IPS-15b (cell line): ENCODE measurements around the gene KCP.
A peak's percentile ranks its signal among the peaks of the same experiment; 100 is the strongest.

Experiments
- H3K27me3 ChIP-seq: one replicate; pipeline ENCODE4 v1.6.1; 2013; ENCODE audit warnings: low read length; ENCODE audit not compliant: control insufficient read depth, insufficient read depth
- H3K36me3 ChIP-seq: one replicate; pipeline ENCODE4 v1.6.1; 2013; ENCODE audit warnings: low read length; ENCODE audit not compliant: control insufficient read depth, insufficient read depth
- H3K4me1 ChIP-seq: one replicate; pipeline ENCODE4 v1.6.1; 2013; ENCODE audit warnings: mild to moderate bottlenecking, low read length; ENCODE audit not compliant: control insufficient read depth, insufficient read depth
- H3K4me3 ChIP-seq: one replicate; pipeline ENCODE4 v1.5.1; 2013; ENCODE audit warnings: low read depth, low read length
- H3K9ac ChIP-seq: one replicate; pipeline ENCODE4 v1.6.1; 2013; ENCODE audit warnings: low read depth, mild to moderate bottlenecking, low read length
- H3K9me3 ChIP-seq: one replicate; pipeline ENCODE4 v1.6.1; 2013; ENCODE audit warnings: mild to moderate bottlenecking, low read length; ENCODE audit not compliant: control insufficient read depth, insufficient read depth

Gene KCP

DNA sequence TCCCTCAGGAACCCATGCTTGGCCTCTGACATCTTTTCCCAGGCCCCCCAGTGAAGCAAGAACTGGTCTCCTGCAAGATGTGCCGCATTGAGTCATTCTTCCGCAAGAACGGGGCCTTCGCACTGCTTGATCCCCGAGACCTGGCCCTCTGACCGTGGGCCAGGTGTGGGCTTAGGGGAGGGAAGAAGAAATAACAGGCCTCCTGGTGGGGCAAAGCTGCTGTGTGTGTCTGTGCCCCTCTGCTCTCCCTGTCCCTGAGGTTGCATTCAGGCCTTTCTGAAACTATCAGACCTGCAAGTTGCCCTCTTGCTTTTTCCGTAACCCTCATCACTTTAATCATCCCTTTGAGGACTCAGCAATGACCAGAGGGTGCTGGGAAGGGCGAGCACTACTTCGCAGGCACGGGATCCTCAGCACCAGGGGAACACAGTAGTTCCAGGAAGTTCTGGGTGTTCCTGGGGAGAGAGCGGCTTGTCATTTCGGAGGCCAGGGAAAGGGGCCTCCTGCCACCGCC is 41.8 kb downstream of the KCP start:
- Histone ChIP-seq H3K27me3 (peaks cover 26% of the 10 kb centered on the region), H3K4me3 (peak overlapping the region; percentile 55)

GRCh38 chr7:128867842-128868623 is 42.5 kb downstream of the KCP start:
- H3K4me1 ChIP-seq, result peaks cover 13% of the 10 kb centered on the region
- H3K27me3 ChIP-seq, result peaks cover 26% of the 10 kb centered on the region
- peak overlapping the region; percentile 55 for H3K4me3 ChIP-seq
- H3K9me3 ChIP-seq, result no peaks in the 10 kb centered on the region
- peaks cover 13% of the 10 kb centered on the region for H3K36me3 ChIP-seq
- H3K9ac ChIP-seq, result no peak overlapping the region

More for the DNA sequence above, 41.8 kb downstream of the KCP start:
- H3K9me3 ChIP-seq, result no peaks in the 10 kb centered on the region
- H3K9ac ChIP-seq, result peak overlapping the region; percentile 60
- peaks cover 13% of the 10 kb centered on the region for H3K36me3 ChIP-seq
- H3K4me1 ChIP-seq, result peaks cover 12% of the 10 kb centered on the region

DNA sequence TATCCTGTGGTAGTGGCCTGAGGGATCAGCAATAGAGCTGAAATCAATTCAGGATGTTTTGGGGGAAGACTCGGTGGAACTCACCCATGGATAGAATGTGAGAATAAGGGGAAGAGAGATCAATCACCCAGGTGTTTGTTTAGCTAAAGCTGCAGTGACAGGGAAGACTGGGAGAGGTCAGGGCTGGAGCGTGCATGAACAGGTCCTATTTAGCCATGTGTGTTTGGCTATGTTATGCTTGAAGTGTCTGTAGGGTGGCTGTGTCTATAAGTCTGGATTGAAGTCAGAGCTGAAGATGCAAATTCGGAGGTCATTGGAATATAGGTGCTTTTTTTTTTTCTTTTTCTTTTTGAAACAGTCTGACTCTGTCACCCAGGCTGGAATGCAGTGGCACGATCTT is 43.3 kb downstream of the KCP start:
- Histone ChIP-seq H3K36me3 (peaks cover 13% of the 10 kb centered on the region), H3K9ac (no peak overlapping the region), H3K27me3 (peaks cover 26% of the 10 kb centered on the region), H3K4me1 (peaks cover 13% of the 10 kb centered on the region), H3K4me3 (no peak overlapping the region), H3K9me3 (no peaks in the 10 kb centered on the region)

- Histone ChIP-seq H3K4me1 (peaks cover 13% of the 10 kb centered on the region), H3K9me3 (no peaks in the 10 kb centered on the region)
Measured at GRCh38 chr7:128865996-128866877, 44.3 kb downstream of the KCP start.

DNA sequence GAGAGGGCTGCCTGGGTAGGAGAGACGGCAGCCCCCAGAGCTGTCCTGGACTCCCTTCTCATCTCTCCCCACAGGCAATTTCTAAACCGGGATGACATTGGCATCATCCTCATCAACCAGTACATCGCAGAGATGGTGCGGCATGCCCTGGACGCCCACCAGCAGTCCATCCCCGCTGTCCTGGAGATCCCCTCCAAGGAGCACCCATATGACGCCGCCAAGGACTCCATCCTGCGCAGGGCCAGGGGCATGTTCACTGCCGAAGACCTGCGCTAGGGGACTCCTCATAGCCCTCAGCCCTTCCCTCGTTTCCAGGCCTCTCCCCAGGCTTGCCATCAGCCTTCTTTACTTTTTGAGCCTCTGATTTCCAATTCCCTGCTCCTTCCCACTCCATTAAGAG is 45.2 kb downstream of the KCP start:
- H3K9ac ChIP-seq, result no peak overlapping the region
- no peaks in the 10 kb centered on the region for H3K9me3 ChIP-seq
- H3K4me3 ChIP-seq, result no peak overlapping the region
- H3K27me3 ChIP-seq, result peaks cover 17% of the 10 kb centered on the region
- H3K4me1 ChIP-seq, result peaks cover 13% of the 10 kb centered on the region
- peaks cover 13% of the 10 kb centered on the region for H3K36me3 ChIP-seq

More at GRCh38 chr7:128865996-128866877, 44.3 kb downstream of the KCP start:
- H3K4me3 ChIP-seq, result no peak overlapping the region
- H3K36me3 ChIP-seq, result peaks cover 13% of the 10 kb centered on the region
- no peak overlapping the region for H3K9ac ChIP-seq
- peaks cover 26% of the 10 kb centered on the region for H3K27me3 ChIP-seq

GRCh38 chr7:128863433-128863989 is 47.0 kb downstream of the KCP start:
- Histone ChIP-seq H3K9me3 (no peaks in the 10 kb centered on the region), H3K9ac (peak overlapping the region; percentile 90), H3K36me3 (peaks cover 17% of the 10 kb centered on the region), H3K27me3 (peaks cover 10% of the 10 kb centered on the region), H3K4me3 (peak overlapping the region; percentile 97), H3K4me1 (peaks cover 9% of the 10 kb centered on the region)

DNA sequence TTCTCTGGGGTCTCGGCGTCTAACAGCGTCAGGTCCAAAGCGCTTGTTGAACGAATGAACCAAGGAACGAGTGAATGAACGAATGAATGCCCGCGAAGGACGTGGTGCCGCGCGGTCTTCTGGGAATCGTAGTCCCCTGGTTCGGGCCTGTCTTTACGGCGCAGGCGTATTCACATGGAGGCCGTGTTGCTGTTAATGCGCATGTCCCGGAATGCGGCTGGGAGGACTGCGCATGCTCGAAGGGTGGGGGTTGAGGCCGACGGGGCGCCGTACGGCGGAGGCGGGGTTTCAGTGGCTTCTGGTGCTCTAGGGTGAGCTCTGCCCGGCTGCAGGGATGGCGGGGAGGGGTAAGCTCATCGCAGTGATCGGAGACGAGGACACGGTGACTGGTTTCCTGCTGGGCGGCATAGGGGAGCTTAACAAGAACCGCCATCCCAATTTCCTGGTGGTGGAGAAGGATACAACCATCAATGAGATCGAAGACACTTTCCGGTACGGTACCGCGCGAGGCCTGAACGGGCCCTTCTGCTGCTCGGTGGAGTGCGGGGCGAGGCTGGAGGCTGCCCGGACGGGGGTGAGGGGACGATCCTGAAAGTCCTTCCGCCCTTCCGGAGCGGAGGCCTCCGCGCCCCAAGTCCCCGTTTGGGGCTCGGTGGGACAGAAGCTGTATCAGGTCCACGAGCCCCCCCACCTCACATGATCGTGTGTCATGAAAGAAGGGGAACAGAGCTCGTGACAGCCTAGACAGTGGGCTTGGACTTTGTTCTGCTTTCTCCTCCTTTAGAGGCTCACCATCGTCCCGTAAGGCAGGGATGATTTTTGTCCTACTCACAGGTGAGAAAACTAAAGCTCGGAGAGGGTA is 47.7 kb downstream of the KCP start, which contains the start of gene ATP6V1F:
TSS of gene ATP6V1F (plus strand) at position 286 of the 862 bp plus-strand sequence. CDS start at position 335, 49 bp downstream.
- H3K9me3 ChIP-seq, result no peaks in the 10 kb centered on the region
- H3K9ac ChIP-seq, result peak within 1 kb of the TSS; percentile 90
- H3K4me3 ChIP-seq, result peak within 1 kb of the TSS; percentile 97
- H3K4me1 ChIP-seq, result peaks cover 4% of the 10 kb centered on the region
- peaks cover 20% of the 10 kb centered on the region for H3K36me3 ChIP-seq
- peaks cover 3% of the 10 kb centered on the region for H3K27me3 ChIP-seq

GRCh38 chr7:128861957-128862570 is 48.4 kb downstream of the KCP start:
- H3K4me3 ChIP-seq, result peak overlapping the region; percentile 97
- no peak overlapping the region for H3K9ac ChIP-seq
- peaks cover 20% of the 10 kb centered on the region for H3K36me3 ChIP-seq
- peaks cover 4% of the 10 kb centered on the region for H3K4me1 ChIP-seq
- H3K9me3 ChIP-seq, result no peaks in the 10 kb centered on the region
- peaks cover under 1% of the 10 kb centered on the region for H3K27me3 ChIP-seq

GRCh38 chr7:128860158-128861073 is 50.1 kb downstream of the KCP start:
- Histone ChIP-seq H3K36me3 (peaks cover 17% of the 10 kb centered on the region), H3K4me3 (no peak overlapping the region), H3K9ac (no peak overlapping the region), H3K9me3 (no peaks in the 10 kb centered on the region), H3K4me1 (peaks cover 4% of the 10 kb centered on the region), H3K27me3 (no peaks in the 10 kb centered on the region)
